Trophoblast cell (in vitro differentiated cells and primary cell): ENCODE data around the gene KLHL36.
A peak's percentile ranks its signal among the peaks of the same experiment; 100 is the strongest.
"Not testable (repeated sequence)": the region's sequence is repeated elsewhere in the genome, so short reads cannot be mapped to it uniquely, and the experiment has no call there.

Experiments used
- DNase-seq, 2 donors: peaks; one replicate each; pipeline ENCODE4 v3.0.0-alpha.2; 2016
- H2AFZ ChIP-seq: 2 replicates; pipeline ENCODE4 v1.6.1; 2013; ENCODE audit warnings: low read length, moderate library complexity, mild to moderate bottlenecking; ENCODE audit not compliant: insufficient read depth, poor library complexity
- H2AK5ac ChIP-seq: 2 replicates; pipeline ENCODE4 v1.6.1; 2013; ENCODE audit warnings: mild to moderate bottlenecking, low read length
- H2BK120ac ChIP-seq: 2 replicates; pipeline ENCODE4 v1.6.1; 2013; ENCODE audit warnings: low read length, mild to moderate bottlenecking, moderate library complexity; ENCODE audit not compliant: insufficient read depth, poor library complexity
- H2BK12ac ChIP-seq: 2 replicates; pipeline ENCODE4 v1.6.1; 2013; ENCODE audit warnings: mild to moderate bottlenecking, low read length, moderate library complexity
- H2BK5ac ChIP-seq: 2 replicates; pipeline ENCODE4 v1.6.1; 2013; ENCODE audit warnings: low read length, low read depth, moderate library complexity, mild to moderate bottlenecking; ENCODE audit not compliant: poor library complexity
- H3K14ac ChIP-seq: 2 replicates; pipeline ENCODE4 v1.6.1; 2013; ENCODE audit warnings: mild to moderate bottlenecking, low read length
- H3K18ac ChIP-seq: 2 replicates; pipeline ENCODE4 v1.6.1; 2013; ENCODE audit warnings: mild to moderate bottlenecking, low read length
- H3K23ac ChIP-seq: 2 replicates; pipeline ENCODE4 v1.6.1; 2013; ENCODE audit warnings: low read length
- H3K27ac ChIP-seq: 2 replicates; pipeline ENCODE4 v1.5.1; 2013; ENCODE audit warnings: low read depth, mild to moderate bottlenecking, inconsistent platforms, low read length, moderate library complexity
- H3K27me3 ChIP-seq: 2 replicates; pipeline ENCODE4 v1.6.1; 2013; ENCODE audit warnings: inconsistent platforms, mild to moderate bottlenecking, low read length, moderate library complexity; ENCODE audit not compliant: insufficient read depth
- H3K36me3 ChIP-seq, 2 experiments: 1 replicate in 1 of 2; 2 replicates in 1 of 2; pipeline ENCODE4 v1.6.1; 2013; ENCODE audit warnings: low read length in 2 of 2, mild to moderate bottlenecking in 2 of 2, moderate library complexity in 1 of 2; ENCODE audit not compliant: insufficient read depth in 2 of 2, control insufficient read depth in 1 of 2
- H3K4ac ChIP-seq: 2 replicates; pipeline ENCODE4 v1.6.1; 2013; ENCODE audit warnings: low read depth, mild to moderate bottlenecking, low read length, moderate library complexity
- H3K4me1 ChIP-seq, 2 experiments: 1 replicate in 1 of 2; 2 replicates in 1 of 2; pipeline ENCODE4 v1.6.1; 2013; ENCODE audit warnings: low read length in 2 of 2, mild to moderate bottlenecking in 2 of 2, moderate library complexity in 1 of 2; ENCODE audit not compliant: insufficient read depth in 2 of 2, control insufficient read depth in 1 of 2
- H3K4me2 ChIP-seq: 2 replicates; pipeline ENCODE4 v1.6.1; 2013; ENCODE audit warnings: inconsistent platforms, mild to moderate bottlenecking, low read length, moderate library complexity
- H3K4me3 ChIP-seq: 2 replicates; pipeline ENCODE4 v1.5.1; 2013; ENCODE audit warnings: mild to moderate bottlenecking, low read depth, low read length, inconsistent platforms
- H3K79me1 ChIP-seq: one replicate; pipeline ENCODE4 v1.6.1; 2013; ENCODE audit warnings: low read length
- H3K79me2 ChIP-seq: 2 replicates; pipeline ENCODE4 v1.6.1; 2013; ENCODE audit warnings: low read length, mild to moderate bottlenecking; ENCODE audit not compliant: control insufficient read depth, insufficient read depth, poor library complexity
- H3K9ac ChIP-seq: 2 replicates; pipeline ENCODE4 v1.6.1; 2013; ENCODE audit warnings: mild to moderate bottlenecking, low read length
- H3K9me3 ChIP-seq: 2 replicates; pipeline ENCODE4 v1.6.1; 2013; ENCODE audit warnings: low read depth, mild to moderate bottlenecking, control low read depth, inconsistent platforms, low read length; ENCODE audit not compliant: insufficient read depth
- H4K12ac ChIP-seq: 2 replicates; pipeline ENCODE4 v1.6.1; 2013; ENCODE audit warnings: low read depth, mild to moderate bottlenecking, low read length, moderate library complexity
- H4K8ac ChIP-seq: 2 replicates; pipeline ENCODE4 v1.6.1; 2013; ENCODE audit warnings: low read depth, mild to moderate bottlenecking, low read length, moderate library complexity
- H4K91ac ChIP-seq: one replicate; pipeline ENCODE4 v1.6.1; 2013; ENCODE audit warnings: low read depth, mild to moderate bottlenecking, low read length, moderate library complexity
- WGBS: extraction: QIAGEN DNeasy Blood & Tissue Kit; methylation state at CpG from one replicate; pipeline ENCODE4 v1.1.7; 2013; ENCODE audit warnings: missing lambda C conversion rate; ENCODE audit not compliant: insufficient read length, insufficient coverage; ENCODE audit errors: extremely low coverage; 5-methylcytosine and 5-hydroxymethylcytosine counted together

Gene KLHL36

DNA sequence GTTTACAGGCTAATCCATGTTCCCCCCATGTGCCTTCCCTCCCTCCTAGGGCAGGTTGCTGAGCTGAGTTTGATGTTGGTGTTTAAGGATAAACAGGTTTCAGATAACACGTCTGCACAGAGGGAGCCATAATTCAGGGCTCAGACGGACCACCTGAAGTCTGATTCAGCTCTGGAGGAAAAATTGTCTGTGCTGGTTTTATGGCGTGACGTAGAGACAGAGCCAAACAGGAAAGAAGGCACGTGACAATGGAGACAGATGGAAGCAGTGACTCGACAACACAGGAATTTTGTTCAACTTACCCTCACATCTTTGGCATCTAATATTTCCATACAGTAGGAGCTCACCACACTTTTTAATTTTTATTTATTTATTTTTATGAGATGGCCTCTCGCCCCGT is 40.8 kb downstream of the KLHL36 start:
- no peak overlapping the region for H3K9ac ChIP-seq
- no peak overlapping the region for H2AFZ ChIP-seq
- H3K4ac ChIP-seq: no peak overlapping the region
- peak overlapping the region; percentile 3 for H3K4me3 ChIP-seq
- no peaks in the 10 kb centered on the region for H3K36me3 ChIP-seq
- H4K12ac ChIP-seq: no peak overlapping the region
- no peak overlapping the region for H2BK5ac ChIP-seq
- no peaks in the 10 kb centered on the region for H3K79me1 ChIP-seq
- no CpG with 5 or more reads among the region's 8 CpGs for WGBS
- H2BK120ac ChIP-seq: no peak overlapping the region
- no peaks in the 10 kb centered on the region for H3K27me3 ChIP-seq
- H4K91ac ChIP-seq: no peak overlapping the region
- H3K27ac ChIP-seq: no peak overlapping the region
- H3K4me1 ChIP-seq: peaks cover 0 to 3% of the 10 kb centered on the region in 2 experiments
- no peak overlapping the region for H2BK12ac ChIP-seq
- no peaks in the 10 kb centered on the region for H3K79me2 ChIP-seq
- H2AK5ac ChIP-seq: no peak overlapping the region
- H4K8ac ChIP-seq: no peak overlapping the region
- H3K9me3 ChIP-seq: no peaks in the 10 kb centered on the region
- no peak overlapping the region for H3K23ac ChIP-seq
- no peak overlapping the region for H3K4me2 ChIP-seq
- peak; percentile 49 to 84 for DNase-seq
- no peak overlapping the region for H3K14ac ChIP-seq
- H3K18ac ChIP-seq: no peak overlapping the region

DNA sequence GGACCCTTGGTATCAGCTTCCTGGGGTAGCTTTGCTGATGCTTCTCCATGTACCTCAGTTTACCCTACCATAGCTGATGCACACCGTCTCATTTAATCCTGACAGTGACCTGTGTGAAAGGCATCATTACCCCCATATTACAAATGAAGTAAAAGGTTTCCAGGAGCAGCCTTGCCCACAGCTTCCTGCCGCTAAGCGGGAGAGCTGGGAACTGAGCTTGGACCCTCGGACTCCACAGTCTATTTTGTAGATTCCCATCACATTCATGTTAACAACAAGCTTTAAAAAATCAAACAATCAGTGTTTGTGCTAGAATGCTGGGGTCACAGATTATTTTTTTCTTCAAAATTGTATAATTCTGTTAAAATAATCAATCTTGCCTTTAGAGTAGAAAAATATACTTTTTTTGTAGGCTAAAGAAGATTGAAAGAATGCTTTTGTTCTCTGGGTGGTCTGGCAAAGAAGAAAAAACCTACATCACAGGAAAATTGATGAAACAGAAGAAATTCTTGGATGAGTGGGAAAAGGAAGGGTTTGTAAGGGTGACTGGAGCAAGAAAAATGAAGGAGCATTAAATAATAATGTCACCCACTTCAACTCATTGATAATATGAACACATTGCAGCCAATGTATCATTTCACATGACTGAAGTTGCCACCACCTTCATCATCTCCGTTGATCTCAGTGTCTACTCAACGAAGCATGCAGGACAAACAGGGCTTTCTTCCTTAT is 41.9 kb downstream of the KLHL36 start:
- Histone ChIP-seq H2AFZ (no peak overlapping the region), H3K23ac (no peak overlapping the region), H3K4ac (no peak overlapping the region), H3K18ac (no peak overlapping the region), H3K27me3 (no peaks in the 10 kb centered on the region), H3K9ac (no peak overlapping the region), H2BK5ac (no peak overlapping the region), H3K27ac (no peak overlapping the region), H3K36me3 (no peaks in the 10 kb centered on the region), H2BK12ac (no peak overlapping the region), H3K14ac (no peak overlapping the region), H3K9me3 (no peaks in the 10 kb centered on the region), H2BK120ac (no peak overlapping the region), H4K91ac (no peak overlapping the region), H4K12ac (no peak overlapping the region), H2AK5ac (no peak overlapping the region), H3K4me2 (no peak overlapping the region), H3K79me2 (no peaks in the 10 kb centered on the region), H4K8ac (no peak overlapping the region), H3K4me3 (no peak overlapping the region), H3K4me1 (no peaks in the 10 kb centered on the region), H3K79me1 (no peaks in the 10 kb centered on the region)
- no peak for DNase-seq
- no CpG with 5 or more reads among the region's 6 CpGs for WGBS

DNA sequence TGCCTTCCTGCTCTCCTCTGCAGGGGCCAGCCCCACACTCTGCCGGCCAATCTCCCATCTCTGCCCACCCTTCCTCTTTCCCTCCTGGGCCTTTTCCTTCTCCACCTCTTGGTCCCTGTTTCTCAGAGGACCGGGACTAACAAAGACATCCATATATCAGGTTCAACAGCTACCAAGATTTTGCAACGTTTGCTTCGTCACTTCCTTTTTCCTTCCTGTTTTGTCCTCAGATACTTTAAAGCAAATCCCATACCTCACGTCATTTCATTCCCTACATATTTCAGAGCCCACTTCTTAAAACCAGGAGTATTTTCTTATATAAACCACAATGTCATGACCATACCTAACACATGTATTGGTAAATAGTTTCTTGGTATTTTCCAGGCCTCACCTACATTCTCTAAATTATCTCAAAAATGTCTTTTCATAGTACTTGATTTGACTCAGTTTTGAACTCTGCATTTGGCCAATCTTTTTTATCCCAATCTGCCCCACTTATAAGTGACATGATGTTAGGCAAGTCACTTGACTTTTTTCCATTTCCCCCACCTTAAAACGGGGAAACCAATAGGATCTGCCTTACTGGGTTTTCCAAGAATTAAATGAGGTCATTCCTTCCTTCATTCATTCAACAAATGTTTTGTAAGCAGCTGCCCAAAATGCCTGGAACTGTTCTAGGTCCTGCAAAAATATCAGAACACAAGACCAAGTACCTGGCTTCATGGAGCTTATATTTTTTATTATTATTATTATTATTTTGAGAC is 44.3 kb downstream of the KLHL36 start:
- no peak overlapping the region for H4K12ac ChIP-seq
- no peak overlapping the region for H2BK120ac ChIP-seq
- no peak overlapping the region for H3K9ac ChIP-seq
- no peak overlapping the region for H2BK5ac ChIP-seq
- no peak overlapping the region for H3K27ac ChIP-seq
- no peaks in the 10 kb centered on the region for H3K9me3 ChIP-seq
- H3K4ac ChIP-seq: no peak overlapping the region
- peak; percentile 85 to 97 for DNase-seq
- no peak overlapping the region for H4K91ac ChIP-seq
- WGBS: 100% methylated on average over 1 of the region's 6 CpGs
- H3K4me1 ChIP-seq: no peaks in the 10 kb centered on the region
- no peak overlapping the region for H3K14ac ChIP-seq
- H3K23ac ChIP-seq: no peak overlapping the region
- H3K18ac ChIP-seq: no peak overlapping the region
- H3K79me2 ChIP-seq: no peaks in the 10 kb centered on the region
- H4K8ac ChIP-seq: no peak overlapping the region
- H3K4me2 ChIP-seq: no peak overlapping the region
- no peak overlapping the region for H3K4me3 ChIP-seq
- no peak overlapping the region for H2AFZ ChIP-seq
- H2AK5ac ChIP-seq: no peak overlapping the region
- H3K79me1 ChIP-seq: no peaks in the 10 kb centered on the region
- no peaks in the 10 kb centered on the region for H3K36me3 ChIP-seq
- H2BK12ac ChIP-seq: no peak overlapping the region
- no peaks in the 10 kb centered on the region for H3K27me3 ChIP-seq

DNA sequence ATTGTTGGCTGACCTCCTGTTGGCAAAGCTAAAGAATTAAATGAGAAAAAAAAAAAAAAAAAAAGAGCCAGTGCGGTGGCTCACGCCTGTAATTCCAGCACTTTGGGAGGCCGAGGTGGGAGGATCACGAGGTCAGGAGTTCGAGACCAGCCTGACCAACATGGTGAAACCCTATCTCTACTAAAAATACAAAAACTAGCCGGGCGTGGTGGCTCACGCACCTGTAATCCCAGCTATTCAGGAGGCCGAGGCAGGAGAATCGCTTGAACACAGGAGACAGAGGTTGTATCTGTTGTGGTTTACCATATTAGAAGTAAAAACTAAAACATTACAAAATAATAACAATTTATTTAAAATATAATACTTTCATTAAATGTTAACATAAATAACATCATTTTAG is 45.6 kb downstream of the KLHL36 start:
- H4K91ac ChIP-seq, DNase-seq, H3K9me3 ChIP-seq, H3K4me1 ChIP-seq, H4K8ac ChIP-seq, H2BK12ac ChIP-seq, H2BK5ac ChIP-seq, H2AFZ ChIP-seq, H2BK120ac ChIP-seq, H2AK5ac ChIP-seq, H3K4me3 ChIP-seq, H3K79me1 ChIP-seq, H3K4ac ChIP-seq, H3K14ac ChIP-seq, H3K4me2 ChIP-seq, H3K9ac ChIP-seq, H4K12ac ChIP-seq, H3K23ac ChIP-seq, H3K36me3 ChIP-seq, H3K18ac ChIP-seq, H3K27me3 ChIP-seq, H3K27ac ChIP-seq, H3K79me2 ChIP-seq: not testable (repeated sequence)
- no CpG with 5 or more reads among the region's 10 CpGs for WGBS
